ENCODE results near the gene REEP3.

GRCh38 chr10:63487990-63488389 is 33.2 kb upstream of the REEP3 start:
- TF ChIP-seq, protein P1, sequence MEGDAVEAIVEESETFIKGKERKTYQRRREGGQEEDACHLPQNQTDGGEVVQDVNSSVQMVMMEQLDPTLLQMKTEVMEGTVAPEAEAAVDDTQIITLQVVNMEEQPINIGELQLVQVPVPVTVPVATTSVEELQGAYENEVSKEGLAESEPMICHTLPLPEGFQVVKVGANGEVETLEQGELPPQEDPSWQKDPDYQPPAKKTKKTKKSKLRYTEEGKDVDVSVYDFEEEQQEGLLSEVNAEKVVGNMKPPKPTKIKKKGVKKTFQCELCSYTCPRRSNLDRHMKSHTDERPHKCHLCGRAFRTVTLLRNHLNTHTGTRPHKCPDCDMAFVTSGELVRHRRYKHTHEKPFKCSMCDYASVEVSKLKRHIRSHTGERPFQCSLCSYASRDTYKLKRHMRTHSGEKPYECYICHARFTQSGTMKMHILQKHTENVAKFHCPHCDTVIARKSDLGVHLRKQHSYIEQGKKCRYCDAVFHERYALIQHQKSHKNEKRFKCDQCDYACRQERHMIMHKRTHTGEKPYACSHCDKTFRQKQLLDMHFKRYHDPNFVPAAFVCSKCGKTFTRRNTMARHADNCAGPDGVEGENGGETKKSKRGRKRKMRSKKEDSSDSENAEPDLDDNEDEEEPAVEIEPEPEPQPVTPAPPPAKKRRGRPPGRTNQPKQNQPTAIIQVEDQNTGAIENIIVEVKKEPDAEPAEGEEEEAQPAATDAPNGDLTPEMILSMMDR (IDR thresholded peaks at IDR 0.05) = no peak
- TF ChIP-seq POLR2A (IDR thresholded peaks at IDR 0.05) = no peak

Data from Peyer's patch (tissue), 4 donors.